GM13976 (cell line): ENCODE results near the gene KDM1B.

Source experiments
- DNase-seq: peaks from one replicate; pipeline ENCODE4 v3.0.0; 2012; ENCODE audit warnings: low spot score
- CTCF ChIP-seq: IDR thresholded peaks from 2 replicates; pipeline ENCODE4 v1.5.1; 2012; ENCODE audit warnings: borderline replicate concordance, mild to moderate bottlenecking; ENCODE audit not compliant: insufficient read depth; ENCODE audit errors: extremely low read depth, missing control alignments, control extremely low read depth
- in situ Hi-C: fragments of 300-500 bp; cut with MboI; formaldehyde crosslinking; loops from one replicate; pipeline ENCODE4 v1.12.0; 2022; ENCODE audit warnings: low sequenced_read_pairs, mixed read lengths, inconsistent platforms; ENCODE audit not compliant: unreplicated experiment

The KDM1B gene

GRCh38 chr6:18241208-18242038 is 86.2 kb downstream of the KDM1B start:
- in situ Hi-C loops, result no loop called here
- DNase-seq, result no peak
- TF ChIP-seq CTCF, result no peak

GRCh38 chr6:18242062-18242851 is 87.0 kb downstream of the KDM1B start:
- DNase-seq, result no peak
- no peak for TF ChIP-seq CTCF
- in situ Hi-C loops, result no loop called here

GRCh38 chr6:18243302-18243893 is 88.2 kb downstream of the KDM1B start:
- no peak for TF ChIP-seq CTCF
- in situ Hi-C loops, result no loop called here
- DNase-seq, result no peak

- in situ Hi-C loops, result no loop called here
- DNase-seq, result no peak
- TF ChIP-seq CTCF, result no peak
Observed at GRCh38 chr6:18244251-18244650, 89.0 kb downstream of the KDM1B start.

GRCh38 chr6:18245079-18245478 is 89.9 kb downstream of the KDM1B start:
- no peak for TF ChIP-seq CTCF
- DNase-seq, result no peak
- in situ Hi-C loops, result no loop called here

- in situ Hi-C loops, result no loop called here
- DNase-seq, result no peak
- TF ChIP-seq CTCF, result no peak
Observed at GRCh38 chr6:18245642-18246041, 90.4 kb downstream of the KDM1B start.
